T-helper 2 cell treated with Interferon-gamma antibody and Interleukin-4, amounts not matched to agents 5 μg/mL and 100 μg/mL, for 36 hours (primary cell): ENCODE data around the gene NUMB.
"Not testable (repeated sequence)": the region's sequence is repeated elsewhere in the genome, so short reads cannot be mapped to it uniquely, and the experiment has no call there.

Experiments
- DNase-seq: peaks from one replicate; pipeline ENCODE4 v3.0.0; 2021; ENCODE audit warnings: low spot score
- H3K27ac Mint-ChIP-seq: one replicate; pipeline ENCODE4 v1.8.0; 2021; ENCODE audit warnings: mild to moderate bottlenecking, mixed read lengths
- H3K27me3 Mint-ChIP-seq: one replicate; pipeline ENCODE4 v1.8.0; 2021; ENCODE audit warnings: low read depth, mixed read lengths
- H3K36me3 Mint-ChIP-seq: one replicate; pipeline ENCODE4 v1.8.0; 2021; ENCODE audit warnings: low read depth, mixed read lengths
- H3K4me1 Mint-ChIP-seq: one replicate; pipeline ENCODE4 v1.8.0; 2021; ENCODE audit warnings: low read depth, mixed read lengths
- H3K4me3 Mint-ChIP-seq: one replicate; pipeline ENCODE4 v1.8.0; 2022; ENCODE audit warnings: mild to moderate bottlenecking, moderate library complexity, mixed read lengths
- H3K9me3 Mint-ChIP-seq: one replicate; pipeline ENCODE4 v1.8.0; 2021; ENCODE audit warnings: mixed read lengths

Gene NUMB

GRCh38 chr14:73457924-73458182, 493 bp downstream of the NUMB start:
- no peak for DNase-seq
- Mint-ChIP-seq H3K4me3 (peak overlapping the region; percentile 96), H3K36me3 (peaks cover 4% of the 10 kb centered on the region), H3K27me3 (no peaks in the 10 kb centered on the region), H3K9me3 (no peaks in the 10 kb centered on the region), H3K4me1 (peaks cover 31% of the 10 kb centered on the region), H3K27ac (peak overlapping the region; percentile 93)

- Mint-ChIP-seq H3K36me3 (peaks cover 4% of the 10 kb centered on the region), H3K4me1 (peaks cover 35% of the 10 kb centered on the region), H3K4me3 (peak overlapping the region; percentile 96)
Observed at GRCh38 chr14:73457041-73457923, 1.1 kb downstream of the NUMB start.

GRCh38 chr14:73455294-73455693, 3.1 kb downstream of the NUMB start:
- peaks cover 4% of the 10 kb centered on the region for H3K36me3 Mint-ChIP-seq
- no peaks in the 10 kb centered on the region for H3K27me3 Mint-ChIP-seq
- H3K4me3 Mint-ChIP-seq, result peak overlapping the region; percentile 49
- peaks cover 36% of the 10 kb centered on the region for H3K4me1 Mint-ChIP-seq
- DNase-seq, result no peak
- H3K9me3 Mint-ChIP-seq, result no peaks in the 10 kb centered on the region
- H3K27ac Mint-ChIP-seq, result peak overlapping the region; percentile 57

More at GRCh38 chr14:73457041-73457923, 1.1 kb downstream of the NUMB start:
- DNase-seq, result peak; percentile 23
- H3K27me3 Mint-ChIP-seq, result no peaks in the 10 kb centered on the region
- peak overlapping the region; percentile 93 for H3K27ac Mint-ChIP-seq
- no peaks in the 10 kb centered on the region for H3K9me3 Mint-ChIP-seq

GRCh38 chr14:73452341-73453186, 5.8 kb downstream of the NUMB start:
- Mint-ChIP-seq H3K27ac (no peak overlapping the region), H3K4me3 (no peak overlapping the region), H3K27me3 (no peaks in the 10 kb centered on the region), H3K4me1 (peaks cover 28% of the 10 kb centered on the region), H3K9me3 (no peaks in the 10 kb centered on the region), H3K36me3 (peaks cover 2% of the 10 kb centered on the region)
- DNase-seq, result no peak

- no peak for DNase-seq
- H3K4me1 Mint-ChIP-seq, result no peaks in the 10 kb centered on the region
- H3K27ac Mint-ChIP-seq, result no peak overlapping the region
- no peaks in the 10 kb centered on the region for H3K9me3 Mint-ChIP-seq
- no peak overlapping the region for H3K4me3 Mint-ChIP-seq
- no peaks in the 10 kb centered on the region for H3K36me3 Mint-ChIP-seq
- H3K27me3 Mint-ChIP-seq, result no peaks in the 10 kb centered on the region
Observed at GRCh38 chr14:73443758-73444157, 14.6 kb downstream of the NUMB start.

- no peak for DNase-seq
- no peak overlapping the region for H3K4me3 Mint-ChIP-seq
- no peak overlapping the region for H3K27ac Mint-ChIP-seq
- no peaks in the 10 kb centered on the region for H3K36me3 Mint-ChIP-seq
- no peaks in the 10 kb centered on the region for H3K9me3 Mint-ChIP-seq
- H3K4me1 Mint-ChIP-seq, result no peaks in the 10 kb centered on the region
- no peaks in the 10 kb centered on the region for H3K27me3 Mint-ChIP-seq
Observed at GRCh38 chr14:73441286-73441685, 17.1 kb downstream of the NUMB start.

GRCh38 chr14:73438993-73439392, 19.4 kb downstream of the NUMB start:
- no peak for DNase-seq
- H3K36me3 Mint-ChIP-seq, result no peaks in the 10 kb centered on the region
- H3K9me3 Mint-ChIP-seq, result no peaks in the 10 kb centered on the region
- no peak overlapping the region for H3K27ac Mint-ChIP-seq
- no peaks in the 10 kb centered on the region for H3K4me1 Mint-ChIP-seq
- no peaks in the 10 kb centered on the region for H3K27me3 Mint-ChIP-seq
- no peak overlapping the region for H3K4me3 Mint-ChIP-seq

GRCh38 chr14:73437206-73437605, 21.1 kb downstream of the NUMB start:
- no peak overlapping the region for H3K27ac Mint-ChIP-seq
- no peaks in the 10 kb centered on the region for H3K27me3 Mint-ChIP-seq
- no peaks in the 10 kb centered on the region for H3K36me3 Mint-ChIP-seq
- no peak overlapping the region for H3K4me3 Mint-ChIP-seq
- H3K9me3 Mint-ChIP-seq, result no peaks in the 10 kb centered on the region
- no peaks in the 10 kb centered on the region for H3K4me1 Mint-ChIP-seq
- no peak for DNase-seq

GRCh38 chr14:73432124-73432523, 26.2 kb downstream of the NUMB start:
- no peak overlapping the region for H3K27ac Mint-ChIP-seq
- no peaks in the 10 kb centered on the region for H3K36me3 Mint-ChIP-seq
- H3K27me3 Mint-ChIP-seq, result no peaks in the 10 kb centered on the region
- H3K9me3 Mint-ChIP-seq, result no peaks in the 10 kb centered on the region
- no peak for DNase-seq
- no peak overlapping the region for H3K4me3 Mint-ChIP-seq
- peaks cover 2% of the 10 kb centered on the region for H3K4me1 Mint-ChIP-seq

GRCh38 chr14:73428353-73428824, 30.0 kb downstream of the NUMB start:
- Mint-ChIP-seq H3K9me3 (no peaks in the 10 kb centered on the region), H3K4me1 (peaks cover 10% of the 10 kb centered on the region), H3K27ac (no peak overlapping the region), H3K36me3 (peaks cover 1% of the 10 kb centered on the region), H3K4me3 (no peak overlapping the region), H3K27me3 (no peaks in the 10 kb centered on the region)
- DNase-seq, result no peak

- Mint-ChIP-seq H3K4me1 (peaks cover 10% of the 10 kb centered on the region), H3K36me3 (peaks cover 3% of the 10 kb centered on the region), H3K27ac (no peak overlapping the region), H3K27me3 (no peaks in the 10 kb centered on the region), H3K4me3 (no peak overlapping the region), H3K9me3 (no peaks in the 10 kb centered on the region)
- DNase-seq, result no peak
Observed at GRCh38 chr14:73427516-73428264, 30.7 kb downstream of the NUMB start.

- H3K36me3 Mint-ChIP-seq, result peaks cover 3% of the 10 kb centered on the region
- no peaks in the 10 kb centered on the region for H3K9me3 Mint-ChIP-seq
- no peak overlapping the region for H3K4me3 Mint-ChIP-seq
- no peak overlapping the region for H3K27ac Mint-ChIP-seq
- no peak for DNase-seq
- H3K4me1 Mint-ChIP-seq, result peaks cover 17% of the 10 kb centered on the region
- H3K27me3 Mint-ChIP-seq, result no peaks in the 10 kb centered on the region
Observed at GRCh38 chr14:73426877-73427276, 31.5 kb downstream of the NUMB start.

- H3K36me3 Mint-ChIP-seq, result peaks cover 9% of the 10 kb centered on the region
- peaks cover 17% of the 10 kb centered on the region for H3K4me1 Mint-ChIP-seq
- no peaks in the 10 kb centered on the region for H3K27me3 Mint-ChIP-seq
- no peaks in the 10 kb centered on the region for H3K9me3 Mint-ChIP-seq
- H3K4me3 Mint-ChIP-seq, result no peak overlapping the region
- no peak for DNase-seq
- H3K27ac Mint-ChIP-seq, result no peak overlapping the region
Observed at GRCh38 chr14:73424453-73424852, 33.9 kb downstream of the NUMB start.

- peaks cover 15% of the 10 kb centered on the region for H3K4me1 Mint-ChIP-seq
- H3K36me3 Mint-ChIP-seq, H3K27ac Mint-ChIP-seq, H3K27me3 Mint-ChIP-seq, H3K9me3 Mint-ChIP-seq, DNase-seq, H3K4me3 Mint-ChIP-seq: not testable (repeated sequence)
Observed at GRCh38 chr14:73423092-73423491, 35.3 kb downstream of the NUMB start.
